ENCODE measurements around the gene NPAS3.

Gene NPAS3

DNA sequence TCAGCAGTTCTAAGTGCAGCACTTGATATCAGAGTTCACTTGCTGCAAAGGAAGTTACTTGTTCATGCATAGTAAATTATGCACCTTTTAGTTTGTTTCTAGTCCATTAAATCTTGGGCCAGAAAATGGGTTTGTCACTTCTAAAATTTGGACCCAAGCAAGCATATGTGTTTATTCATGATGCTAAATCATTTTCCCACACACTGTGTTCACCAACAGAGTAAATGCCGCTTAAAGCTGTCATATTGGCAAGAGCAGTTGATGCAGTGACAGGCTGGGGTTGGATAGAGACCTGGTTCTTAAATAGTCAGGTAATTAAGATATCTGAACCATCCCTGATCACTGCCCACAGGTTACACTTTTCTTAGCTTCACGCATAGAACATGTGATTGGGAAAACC is 602.5 kb downstream of the NPAS3 start:
- no peak for DNase-seq (ENCODE audit: low read depth in 2 of 3, low spot score in 2 of 3)

- DNase-seq (ENCODE audit: low read depth in 2 of 3, low spot score in 2 of 3) = no peak
Observed at GRCh38 chr14:33542338-33543287, 603.9 kb downstream of the NPAS3 start.

DNA sequence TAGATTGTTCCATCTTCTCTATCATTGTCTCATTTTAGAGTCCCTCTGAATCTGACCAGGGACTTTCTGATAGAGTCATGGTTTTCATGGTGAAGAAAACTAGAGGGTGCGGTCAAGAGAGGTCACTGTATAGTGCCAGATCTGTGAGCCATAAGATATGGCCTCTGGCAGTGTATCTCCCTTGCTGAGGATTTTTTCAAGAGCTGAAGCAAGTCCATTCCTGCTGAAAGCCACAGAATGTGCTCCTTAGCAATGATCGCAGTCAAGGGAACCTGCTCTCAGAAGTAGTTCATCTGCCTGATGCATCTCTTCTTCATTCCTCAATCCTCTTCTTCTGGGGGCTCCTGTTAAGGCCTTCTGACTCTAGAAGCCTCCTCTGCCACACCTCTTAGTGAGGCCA is 607.0 kb downstream of the NPAS3 start:
- no peak for DNase-seq (ENCODE audit: low read depth in 2 of 3, low spot score in 2 of 3)

DNA sequence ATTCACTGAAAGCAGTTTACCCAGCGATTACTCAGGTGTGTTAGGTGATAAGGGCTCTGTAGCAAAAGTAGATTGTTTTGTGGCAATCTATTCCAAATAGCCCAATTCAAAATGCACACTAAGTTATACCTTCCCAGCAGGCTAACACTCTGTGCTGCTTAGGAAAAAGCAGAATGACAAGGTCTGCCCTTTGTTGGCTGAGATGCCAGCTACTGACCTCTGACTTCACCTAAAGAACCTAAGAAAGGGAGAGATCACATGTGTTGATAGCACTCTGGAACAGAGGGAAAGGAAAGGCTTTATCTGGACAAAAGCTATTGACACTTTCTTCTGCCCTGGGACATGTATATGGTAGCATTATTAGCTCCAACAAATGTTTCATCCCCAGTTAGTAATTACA is 609.9 kb downstream of the NPAS3 start:
- DNase-seq (ENCODE audit: low read depth in 2 of 3, low spot score in 2 of 3) = no peak

DNA sequence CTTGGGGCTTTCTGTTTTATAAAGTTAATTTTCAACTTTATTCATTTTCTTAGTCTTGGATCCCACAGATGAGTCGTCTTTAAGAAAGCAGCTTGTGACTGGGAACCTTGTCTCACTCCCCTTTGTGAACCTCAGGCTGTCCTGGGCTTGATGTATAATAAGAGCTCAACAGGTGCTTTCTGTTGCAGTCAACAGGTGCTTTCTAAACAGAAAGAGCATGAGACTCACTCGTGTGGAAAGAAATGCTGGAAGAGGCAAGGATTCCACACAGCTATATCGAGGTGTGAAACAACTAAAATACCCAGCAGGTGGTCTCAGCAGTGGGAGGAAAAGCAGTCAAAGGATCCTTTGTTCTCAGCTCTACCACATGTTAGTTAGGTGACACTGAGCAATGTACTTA is 613.3 kb downstream of the NPAS3 start:
- DNase-seq (ENCODE audit: low read depth in 2 of 3, low spot score in 2 of 3) = no peak

GRCh38 chr14:33553706-33554278 is 615.1 kb downstream of the NPAS3 start:
- DNase-seq (ENCODE audit: low read depth in 2 of 3, low spot score in 2 of 3) = no peak

- no peak for DNase-seq (ENCODE audit: low read depth in 2 of 3, low spot score in 2 of 3)
Observed at GRCh38 chr14:33554988-33555387, 616.3 kb downstream of the NPAS3 start.

DNA sequence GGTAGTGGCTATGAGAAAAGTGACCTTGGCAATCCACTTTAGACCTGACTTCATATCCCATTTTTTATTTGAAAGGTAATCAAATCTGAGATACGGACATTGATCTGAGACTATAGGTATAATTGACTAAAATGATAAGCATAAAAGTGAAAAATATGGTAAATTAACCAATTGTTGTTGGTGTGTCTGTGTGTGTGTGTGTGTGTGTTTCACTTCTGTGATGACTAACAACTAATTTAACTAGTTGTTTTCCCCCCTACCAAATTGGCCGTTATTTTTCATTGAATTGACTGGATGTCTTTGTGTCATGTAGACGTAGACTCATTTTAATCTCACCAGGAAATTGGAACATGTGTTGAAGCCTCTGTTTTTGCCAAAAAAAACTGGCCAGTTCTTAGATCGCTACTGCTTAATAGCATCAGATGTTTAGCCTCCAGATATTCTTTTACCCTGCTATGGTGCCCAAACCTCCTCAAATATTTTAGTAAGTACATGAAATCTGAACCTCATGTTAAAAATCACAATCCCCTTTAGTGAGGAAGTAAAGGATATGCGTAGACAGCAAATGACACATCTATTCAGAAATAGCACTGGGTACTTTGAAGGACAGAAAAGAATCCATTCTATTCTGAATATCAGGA is 617.2 kb downstream of the NPAS3 start:
- DNase-seq (ENCODE audit: low read depth in 2 of 3, low spot score in 2 of 3) = no peak

- DNase-seq (ENCODE audit: low read depth in 2 of 3, low spot score in 2 of 3) = no peak
Observed at GRCh38 chr14:33556382-33557121, 617.9 kb downstream of the NPAS3 start.

GRCh38 chr14:33560718-33561431 is 622.2 kb downstream of the NPAS3 start:
- no peak for DNase-seq (ENCODE audit: low read depth in 2 of 3, low spot score in 2 of 3)

- DNase-seq (ENCODE audit: low read depth in 2 of 3, low spot score in 2 of 3) = no peak
Observed at GRCh38 chr14:33561488-33562175, 623.0 kb downstream of the NPAS3 start.

GRCh38 chr14:33563191-33563900 is 624.7 kb downstream of the NPAS3 start:
- DNase-seq (ENCODE audit: low read depth in 2 of 3, low spot score in 2 of 3) = no peak

DNA sequence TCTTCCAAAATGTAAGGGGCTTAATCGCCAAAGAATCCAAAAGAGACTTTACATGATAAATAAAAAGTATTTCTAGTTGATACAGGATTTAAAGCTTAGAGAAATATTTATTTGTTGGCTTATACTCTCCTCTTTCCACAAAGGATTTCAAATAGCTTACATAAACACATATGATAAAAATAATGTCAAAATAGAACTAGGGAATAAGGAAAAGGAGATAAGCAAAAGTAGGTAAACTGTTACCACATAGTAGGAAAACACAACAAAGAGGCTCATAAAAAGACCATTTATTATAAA is 625.2 kb downstream of the NPAS3 start:
- no peak for DNase-seq (ENCODE audit: low read depth in 2 of 3, low spot score in 2 of 3)

DNA sequence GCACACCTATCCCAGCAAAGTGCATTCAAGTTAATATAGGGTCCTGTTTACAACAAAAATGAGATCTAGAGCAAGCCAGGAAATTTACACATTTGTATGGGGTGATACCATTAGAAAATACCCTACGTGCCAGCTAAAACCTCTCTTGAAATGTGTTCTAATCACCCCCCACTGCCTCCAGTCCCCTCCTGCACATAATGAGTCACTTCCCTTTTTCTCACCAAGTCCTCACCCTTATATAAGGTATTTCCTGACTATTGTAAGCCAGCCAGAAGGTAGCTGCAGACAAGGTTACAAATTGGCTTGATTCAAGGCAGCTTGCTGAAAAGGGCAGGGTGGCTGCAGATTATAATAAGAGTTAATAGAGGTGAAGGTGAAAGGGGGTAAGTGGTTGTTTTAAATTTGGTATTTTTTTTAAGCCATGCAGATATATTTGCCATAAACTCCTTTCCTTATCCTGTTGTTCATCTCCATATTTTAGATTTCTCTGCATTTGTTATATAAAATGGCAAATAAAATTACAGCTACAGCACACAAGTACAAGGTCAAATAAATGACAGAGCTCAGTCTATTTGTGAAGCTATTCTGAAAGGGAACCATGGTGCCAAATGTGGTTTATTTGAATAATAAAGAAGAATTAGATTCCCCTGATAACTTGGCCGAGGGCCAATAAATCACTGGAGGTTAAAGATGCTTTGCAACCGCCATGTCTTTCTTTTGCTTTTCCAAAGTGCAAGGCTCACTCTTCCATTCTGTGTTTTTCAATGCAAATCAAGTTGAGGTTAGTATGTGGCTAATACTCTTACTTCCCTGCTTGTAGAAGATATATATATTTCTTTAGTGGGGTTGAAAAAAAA is 626.3 kb downstream of the NPAS3 start:
- no peak for DNase-seq (ENCODE audit: low read depth in 2 of 3, low spot score in 2 of 3)

- no peak for DNase-seq (ENCODE audit: low read depth in 2 of 3, low spot score in 2 of 3)
Observed at GRCh38 chr14:33566082-33566481, 627.4 kb downstream of the NPAS3 start.

GRCh38 chr14:33567023-33567728 is 628.5 kb downstream of the NPAS3 start:
- DNase-seq (ENCODE audit: low read depth in 2 of 3, low spot score in 2 of 3) = no peak

DNA sequence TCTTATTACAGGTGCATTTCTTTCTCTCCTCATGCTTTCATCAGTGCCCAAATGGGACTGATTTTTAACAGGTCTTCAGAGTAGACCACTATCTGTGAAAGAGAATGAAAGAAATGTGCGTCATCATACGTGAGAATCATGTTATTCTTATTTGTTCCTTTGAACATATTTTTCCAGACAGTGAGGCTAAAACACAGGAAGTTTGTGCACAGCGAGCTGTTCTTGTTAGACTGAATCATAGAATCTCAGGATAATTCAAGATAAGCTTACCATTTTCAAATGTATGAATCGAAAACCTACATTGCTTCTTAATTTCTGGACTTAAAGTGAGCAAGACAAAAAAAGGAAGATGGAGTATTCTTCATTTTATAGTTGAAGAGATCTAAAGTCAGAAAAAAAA is 629.1 kb downstream of the NPAS3 start:
- DNase-seq (ENCODE audit: low read depth in 2 of 3, low spot score in 2 of 3) = no peak

GRCh38 chr14:33568935-33569579 is 630.4 kb downstream of the NPAS3 start:
- DNase-seq (ENCODE audit: low read depth in 2 of 3, low spot score in 2 of 3) = no peak

Data from activated CD8-positive, alpha-beta memory T cell treated with anti-CD3 and anti-CD28 coated beads for 48 hours (primary cell).